ENCODE measurements around the gene UHRF1. TPM values are rescaled to one million over a fixed set of nuclear protein-coding genes. Genes with fewer than 3 reads are reported as not detected.

The UHRF1 gene
- total and polyA plus RNA-seq, 4 donors = 0.06 to 57.4 (median 0.73) TPM

DNA sequence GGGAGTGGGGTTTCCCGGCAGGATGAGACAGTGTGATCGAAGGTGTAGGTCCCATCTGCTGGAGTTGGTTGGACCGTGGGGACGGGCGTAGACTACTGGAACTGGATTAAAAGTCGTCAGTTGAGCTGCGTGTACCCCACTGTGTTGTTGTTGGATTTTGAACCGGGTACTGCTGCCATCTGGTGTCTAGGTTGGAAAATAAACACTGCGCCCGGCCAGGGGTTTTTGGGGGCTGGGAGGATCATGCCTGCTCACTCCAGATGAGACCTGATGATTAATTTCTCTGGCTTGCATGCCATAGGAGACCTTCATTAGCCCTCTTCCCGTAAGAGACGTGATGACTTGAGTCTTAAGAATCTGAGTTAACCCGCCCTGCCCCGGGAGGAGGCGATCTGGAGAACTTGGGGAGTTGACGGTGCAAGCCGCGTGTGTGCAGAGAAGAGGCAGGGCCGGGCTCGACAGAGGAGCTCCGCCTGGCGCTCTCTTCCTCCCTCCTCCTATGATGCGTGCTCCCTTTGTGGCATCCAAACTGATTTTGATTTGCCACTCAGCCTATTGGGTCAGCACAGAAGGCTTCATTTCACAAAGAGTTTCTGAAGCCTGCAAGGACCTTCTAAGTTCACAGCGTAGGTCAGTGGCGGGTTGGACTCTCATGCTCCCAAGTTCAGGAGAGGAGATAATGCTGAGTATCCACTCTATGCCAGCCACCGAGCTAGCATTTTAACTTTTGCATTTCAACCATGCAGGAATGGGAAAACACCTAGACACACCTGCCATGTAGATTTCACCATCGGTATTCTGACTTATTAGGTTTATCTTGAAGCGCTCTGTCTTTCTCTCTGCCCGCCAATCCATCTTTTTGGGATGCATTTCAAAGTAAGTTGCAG lies 2.7 kb downstream of the UHRF1 start:
- Histone ChIP-seq H3K27ac (ENCODE audit: low read depth in 1 of 2, low read length in 2 of 2) (no peak overlapping the region), H3K9me3 (ENCODE audit: control insufficient read depth in 4 of 4, low read length in 3 of 4) (no peaks in the 10 kb centered on the region), H3K9ac (ENCODE audit: low read depth in 1 of 2, low read length in 2 of 2) (peak overlapping the region in 1 of 2 donors; percentile 16), H3K36me3 (ENCODE audit: control insufficient read depth in 4 of 4, insufficient read depth in 3 of 4, low read depth in 1 of 4, low read length in 3 of 4) (no peaks in the 10 kb centered on the region), H3K4me1 (ENCODE audit: control insufficient read depth in 4 of 4, insufficient read depth in 4 of 4, low read length in 3 of 4) (peaks cover 2 to 26% (median 15%) of the 10 kb centered on the region in 4 donors), H3K4me3 (ENCODE audit: low read depth in 1 of 3, low read length in 3 of 3) (no peak overlapping the region), H3K27me3 (ENCODE audit: control insufficient read depth in 4 of 4, insufficient read depth in 4 of 4, low read length in 3 of 4) (no peaks in the 10 kb centered on the region)
- peak; percentile 56 for DNase-seq (ENCODE audit: low spot score)
- no peak for TF ChIP-seq HNF4A (conservative IDR thresholded peaks at IDR 0.05)
- TF ChIP-seq, protein P1, sequence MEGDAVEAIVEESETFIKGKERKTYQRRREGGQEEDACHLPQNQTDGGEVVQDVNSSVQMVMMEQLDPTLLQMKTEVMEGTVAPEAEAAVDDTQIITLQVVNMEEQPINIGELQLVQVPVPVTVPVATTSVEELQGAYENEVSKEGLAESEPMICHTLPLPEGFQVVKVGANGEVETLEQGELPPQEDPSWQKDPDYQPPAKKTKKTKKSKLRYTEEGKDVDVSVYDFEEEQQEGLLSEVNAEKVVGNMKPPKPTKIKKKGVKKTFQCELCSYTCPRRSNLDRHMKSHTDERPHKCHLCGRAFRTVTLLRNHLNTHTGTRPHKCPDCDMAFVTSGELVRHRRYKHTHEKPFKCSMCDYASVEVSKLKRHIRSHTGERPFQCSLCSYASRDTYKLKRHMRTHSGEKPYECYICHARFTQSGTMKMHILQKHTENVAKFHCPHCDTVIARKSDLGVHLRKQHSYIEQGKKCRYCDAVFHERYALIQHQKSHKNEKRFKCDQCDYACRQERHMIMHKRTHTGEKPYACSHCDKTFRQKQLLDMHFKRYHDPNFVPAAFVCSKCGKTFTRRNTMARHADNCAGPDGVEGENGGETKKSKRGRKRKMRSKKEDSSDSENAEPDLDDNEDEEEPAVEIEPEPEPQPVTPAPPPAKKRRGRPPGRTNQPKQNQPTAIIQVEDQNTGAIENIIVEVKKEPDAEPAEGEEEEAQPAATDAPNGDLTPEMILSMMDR (IDR thresholded peaks at IDR 0.05; ENCODE audit: low read depth, low read length, missing input control) = peak; percentile 41
- TF ChIP-seq RAD21 (IDR thresholded peaks at IDR 0.05) = peak; percentile 73 to 76
- 50% methylated on average over 29 of the region's 29 CpGs for WGBS

DNA sequence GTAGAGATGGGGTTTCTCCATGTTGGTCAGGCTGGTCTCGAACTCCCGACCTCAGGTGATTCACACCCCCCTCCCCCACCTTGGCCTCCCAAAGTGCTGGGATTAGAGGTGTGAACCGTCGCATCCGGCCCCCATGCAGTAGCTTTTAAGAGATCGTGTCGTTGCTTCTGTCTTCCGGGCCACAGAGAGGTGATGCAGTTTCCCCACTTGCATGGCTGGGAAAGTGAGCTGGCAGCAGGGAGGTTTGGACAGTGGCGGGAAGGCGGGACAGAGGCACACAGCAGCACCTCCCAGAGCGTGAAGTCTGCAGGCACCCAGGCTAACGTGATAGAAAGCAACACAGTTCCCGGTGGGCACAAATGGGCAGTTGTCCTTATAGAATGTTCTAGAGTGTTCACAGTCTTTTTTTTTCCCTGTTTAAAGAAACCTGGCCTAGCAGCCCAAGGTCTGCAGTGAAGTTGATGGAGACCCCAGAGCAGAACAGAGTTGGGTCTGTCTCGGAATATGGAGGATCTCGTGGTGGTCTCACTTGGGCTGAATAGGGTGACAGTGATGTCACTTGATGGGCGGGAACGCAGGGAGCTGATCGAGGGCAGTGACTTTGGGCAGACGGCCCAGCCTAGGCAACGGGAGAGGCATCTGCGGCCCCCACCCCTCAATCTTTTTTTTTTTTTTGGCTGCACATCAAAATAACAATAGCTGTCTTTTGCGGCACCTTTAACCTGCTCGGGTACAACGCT lies 4.9 kb downstream of the UHRF1 start:
- Histone ChIP-seq H3K36me3 (ENCODE audit: control insufficient read depth in 4 of 4, insufficient read depth in 3 of 4, low read depth in 1 of 4, low read length in 3 of 4) (no peaks in the 10 kb centered on the region), H3K9me3 (ENCODE audit: control insufficient read depth in 4 of 4, low read length in 3 of 4) (no peaks in the 10 kb centered on the region), H3K27me3 (ENCODE audit: control insufficient read depth in 4 of 4, insufficient read depth in 4 of 4, low read length in 3 of 4) (no peaks in the 10 kb centered on the region), H3K27ac (ENCODE audit: low read depth in 1 of 2, low read length in 2 of 2) (no peak overlapping the region), H3K9ac (ENCODE audit: low read depth in 1 of 2, low read length in 2 of 2) (no peak overlapping the region), H3K4me3 (ENCODE audit: low read depth in 1 of 3, low read length in 3 of 3) (no peak overlapping the region), H3K4me1 (ENCODE audit: control insufficient read depth in 4 of 4, insufficient read depth in 4 of 4, low read length in 3 of 4) (peaks cover 2 to 22% (median 13%) of the 10 kb centered on the region in 4 donors)
- TF ChIP-seq, protein P2, sequence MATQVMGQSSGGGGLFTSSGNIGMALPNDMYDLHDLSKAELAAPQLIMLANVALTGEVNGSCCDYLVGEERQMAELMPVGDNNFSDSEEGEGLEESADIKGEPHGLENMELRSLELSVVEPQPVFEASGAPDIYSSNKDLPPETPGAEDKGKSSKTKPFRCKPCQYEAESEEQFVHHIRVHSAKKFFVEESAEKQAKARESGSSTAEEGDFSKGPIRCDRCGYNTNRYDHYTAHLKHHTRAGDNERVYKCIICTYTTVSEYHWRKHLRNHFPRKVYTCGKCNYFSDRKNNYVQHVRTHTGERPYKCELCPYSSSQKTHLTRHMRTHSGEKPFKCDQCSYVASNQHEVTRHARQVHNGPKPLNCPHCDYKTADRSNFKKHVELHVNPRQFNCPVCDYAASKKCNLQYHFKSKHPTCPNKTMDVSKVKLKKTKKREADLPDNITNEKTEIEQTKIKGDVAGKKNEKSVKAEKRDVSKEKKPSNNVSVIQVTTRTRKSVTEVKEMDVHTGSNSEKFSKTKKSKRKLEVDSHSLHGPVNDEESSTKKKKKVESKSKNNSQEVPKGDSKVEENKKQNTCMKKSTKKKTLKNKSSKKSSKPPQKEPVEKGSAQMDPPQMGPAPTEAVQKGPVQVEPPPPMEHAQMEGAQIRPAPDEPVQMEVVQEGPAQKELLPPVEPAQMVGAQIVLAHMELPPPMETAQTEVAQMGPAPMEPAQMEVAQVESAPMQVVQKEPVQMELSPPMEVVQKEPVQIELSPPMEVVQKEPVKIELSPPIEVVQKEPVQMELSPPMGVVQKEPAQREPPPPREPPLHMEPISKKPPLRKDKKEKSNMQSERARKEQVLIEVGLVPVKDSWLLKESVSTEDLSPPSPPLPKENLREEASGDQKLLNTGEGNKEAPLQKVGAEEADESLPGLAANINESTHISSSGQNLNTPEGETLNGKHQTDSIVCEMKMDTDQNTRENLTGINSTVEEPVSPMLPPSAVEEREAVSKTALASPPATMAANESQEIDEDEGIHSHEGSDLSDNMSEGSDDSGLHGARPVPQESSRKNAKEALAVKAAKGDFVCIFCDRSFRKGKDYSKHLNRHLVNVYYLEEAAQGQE (IDR thresholded peaks at IDR 0.05) = no peak
- TF ChIP-seq HNF4A (conservative IDR thresholded peaks at IDR 0.05) (no peak), YY1 (IDR thresholded peaks at IDR 0.05) (no peak), RAD21 (IDR thresholded peaks at IDR 0.05) (no peak), NR2F2 (IDR thresholded peaks at IDR 0.05) (no peak), MAX (IDR thresholded peaks at IDR 0.05) (no peak), HNF4G (IDR thresholded peaks at IDR 0.05) (no peak), JUND (IDR thresholded peaks at IDR 0.05) (no peak), FOXA1 (IDR thresholded peaks at IDR 0.05) (no peak), GABPA (IDR thresholded peaks at IDR 0.05 in 1 of 2, conservative IDR thresholded peaks at IDR 0.05 in 1 of 2) (no peak), TAF1 (conservative IDR thresholded peaks at IDR 0.05) (no peak), SP1 (IDR thresholded peaks at IDR 0.05) (no peak), EGR1 (IDR thresholded peaks at IDR 0.05; ENCODE audit: low read depth in 2 of 2) (no peak), FOXA2 (IDR thresholded peaks at IDR 0.05) (no peak), RXRA (IDR thresholded peaks at IDR 0.05) (no peak)
- TF ChIP-seq, protein P1 (IDR thresholded peaks at IDR 0.05; ENCODE audit: low read depth, low read length, missing input control) = no peak
- TF ChIP-seq, protein P3, sequence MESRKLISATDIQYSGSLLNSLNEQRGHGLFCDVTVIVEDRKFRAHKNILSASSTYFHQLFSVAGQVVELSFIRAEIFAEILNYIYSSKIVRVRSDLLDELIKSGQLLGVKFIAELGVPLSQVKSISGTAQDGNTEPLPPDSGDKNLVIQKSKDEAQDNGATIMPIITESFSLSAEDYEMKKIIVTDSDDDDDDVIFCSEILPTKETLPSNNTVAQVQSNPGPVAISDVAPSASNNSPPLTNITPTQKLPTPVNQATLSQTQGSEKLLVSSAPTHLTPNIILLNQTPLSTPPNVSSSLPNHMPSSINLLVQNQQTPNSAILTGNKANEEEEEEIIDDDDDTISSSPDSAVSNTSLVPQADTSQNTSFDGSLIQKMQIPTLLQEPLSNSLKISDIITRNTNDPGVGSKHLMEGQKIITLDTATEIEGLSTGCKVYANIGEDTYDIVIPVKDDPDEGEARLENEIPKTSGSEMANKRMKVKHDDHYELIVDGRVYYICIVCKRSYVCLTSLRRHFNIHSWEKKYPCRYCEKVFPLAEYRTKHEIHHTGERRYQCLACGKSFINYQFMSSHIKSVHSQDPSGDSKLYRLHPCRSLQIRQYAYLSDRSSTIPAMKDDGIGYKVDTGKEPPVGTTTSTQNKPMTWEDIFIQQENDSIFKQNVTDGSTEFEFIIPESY (IDR thresholded peaks at IDR 0.05) = no peak
- TF ChIP-seq, protein P4, sequence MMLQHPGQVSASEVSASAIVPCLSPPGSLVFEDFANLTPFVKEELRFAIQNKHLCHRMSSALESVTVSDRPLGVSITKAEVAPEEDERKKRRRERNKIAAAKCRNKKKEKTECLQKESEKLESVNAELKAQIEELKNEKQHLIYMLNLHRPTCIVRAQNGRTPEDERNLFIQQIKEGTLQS (IDR thresholded peaks at IDR 0.05) = no peak
- whole genome bisulfite sequencing = 89% methylated on average over 24 of the region's 24 CpGs
- DNase-seq (ENCODE audit: low spot score) = no peak
